ENCODE data around the gene KLK15.

DNA sequence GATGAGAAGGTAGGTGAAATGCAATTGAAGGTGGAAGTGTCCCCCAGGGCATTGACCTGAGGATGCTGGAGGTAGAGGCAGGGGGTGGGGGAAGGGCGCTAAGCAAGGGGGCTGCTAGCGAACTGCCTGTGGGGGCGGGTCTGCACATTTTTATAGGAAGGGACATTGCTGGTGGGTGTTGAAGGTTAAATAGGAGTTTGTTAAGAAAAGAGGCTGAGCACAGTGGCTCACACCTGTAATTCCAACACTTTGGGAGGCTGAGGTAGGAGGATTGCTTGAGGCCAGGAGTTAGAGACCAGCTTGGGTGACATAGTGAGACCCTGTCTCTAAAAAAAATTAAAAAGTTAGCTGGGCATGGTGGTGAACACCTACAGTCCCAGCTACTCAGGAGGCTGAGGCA is 48.7 kb downstream of the KLK15 start:
- no peak for TF ChIP-seq FOXM1 (IDR thresholded peaks at IDR 0.05; ENCODE audit: borderline replicate concordance)
- TF ChIP-seq SUZ12 (IDR thresholded peaks at IDR 0.05): no peak
- TF ChIP-seq SP1 (IDR thresholded peaks at IDR 0.05): no peak

All from HEK293T (cell line).